A673 (cell line): Measurements from ENCODE around the gene USP34. TPM values are rescaled to one million over a fixed set of nuclear protein-coding genes. Genes with fewer than 3 reads are reported as not detected.

Experiments
- BruUV-seq: library from RNA; stranded (reverse); fragments of 400-500 nt; replicated peaks from 2 replicates; lab custom pipeline; 2021; lab: Mats Ljungman, UMichigan
- CTCF ChIA-PET: fragments of 300-600 bp; sonication (Branson Sonifier 250); formaldehyde crosslinking; loops from one replicate; lab custom pipeline; 2022; ENCODE audit warnings: antibody characterized with exemption; lab: Charles Lee
- POLR2A ChIA-PET: fragments of 300-600 bp; sonication (Branson Sonifier 250); formaldehyde crosslinking; loops from one replicate; lab custom pipeline; 2022; ENCODE audit warnings: antibody characterized with exemption; ENCODE audit not compliant: low non-redundant PET; lab: Charles Lee
- DNase-seq: peaks from one replicate; pipeline ENCODE4 v3.0.0-alpha.2; 2015; ENCODE audit warnings: low spot score
- H3K27ac ChIP-seq: fragments of 200-600 bp; sonication (generic); 2 replicates; pipeline ENCODE4 v1.5.1; 2016; ENCODE audit warnings: mixed run types, low read depth, mild to moderate bottlenecking, mixed read lengths, antibody characterized with exemption, low read length; ENCODE audit not compliant: poor library complexity, severe bottlenecking
- H3K27me3 ChIP-seq: fragments of 200-600 bp; sonication (generic); replicated peaks from 2 replicates; pipeline ENCODE4 v1.6.1; 2017; ENCODE audit warnings: mixed run types, low read depth, mild to moderate bottlenecking, mixed read lengths, antibody characterized with exemption, low read length; ENCODE audit not compliant: insufficient read depth, poor library complexity
- H3K36me3 ChIP-seq: fragments of 200-600 bp; sonication (generic); 2 replicates; pipeline ENCODE4 v1.6.1; 2016; ENCODE audit warnings: mixed run types, mild to moderate bottlenecking, mixed read lengths, antibody characterized with exemption, low read length; ENCODE audit not compliant: insufficient read depth, poor library complexity, severe bottlenecking
- H3K4me1 ChIP-seq: fragments of 200-600 bp; sonication (generic); 2 replicates; pipeline ENCODE4 v1.6.1; 2017; ENCODE audit warnings: mixed run types, mild to moderate bottlenecking, mixed read lengths, antibody characterized with exemption, low read length; ENCODE audit not compliant: insufficient read depth, poor library complexity, severe bottlenecking
- H3K4me3 ChIP-seq: fragments of 200-600 bp; sonication (generic); 2 replicates; pipeline ENCODE4 v1.5.1; 2016; ENCODE audit warnings: low read depth, mixed run types, mild to moderate bottlenecking, mixed read lengths, low read length; ENCODE audit not compliant: poor library complexity, severe bottlenecking
- H3K9me3 ChIP-seq: fragments of 200-600 bp; sonication (generic); 2 replicates; pipeline ENCODE4 v1.6.1; 2016; ENCODE audit warnings: mixed run types, low read depth, mild to moderate bottlenecking, mixed read lengths, antibody characterized with exemption, low read length; ENCODE audit not compliant: poor library complexity, severe bottlenecking
- CTCF ChIP-seq: fragments of 300-800, 200-600 bp; sonication (generic); conservative IDR thresholded peaks from 2 replicates; pipeline ENCODE4 v1.5.1; 2017; ENCODE audit warnings: low read depth, mild to moderate bottlenecking, antibody characterized with exemption, low read length, moderate library complexity, mixed read lengths
- EZH2 ChIP-seq: fragments of 200-600 bp; sonication (generic); IDR thresholded peaks from 2 replicates; pipeline ENCODE4 v1.6.1; 2017; ENCODE audit warnings: borderline replicate concordance, low read depth, mild to moderate bottlenecking, mixed read lengths, antibody characterized with exemption, low read length; ENCODE audit not compliant: poor library complexity, severe bottlenecking
- intact Hi-C: fragments of 100-400 bp; cut with micrococcal nuclease; formaldehyde crosslinking; loops from one replicate; pipeline ENCODE4 v1.10.0; 2022; ENCODE audit not compliant: unreplicated experiment
- total RNA-seq: library from RNA; stranded (reverse); gene quantifications from 2 replicates; pipeline ENCODE4 v1.2.3, GENCODE V29; 2021

Gene USP34
- total RNA-seq, 1 experiment from 2014 or later, result 98.5 TPM

- DNase-seq, result no peak
- peaks cover 8% of the 10 kb centered on the region for H3K4me1 ChIP-seq
- H3K36me3 ChIP-seq, result no peaks in the 10 kb centered on the region
- H3K4me3 ChIP-seq, result no peak overlapping the region
- intact Hi-C loops, result no loop called here
- H3K27me3 ChIP-seq, result no peaks in the 10 kb centered on the region
- no peaks in the 10 kb centered on the region for H3K9me3 ChIP-seq
- BruUV-seq, result no TSS peak
- H3K27ac ChIP-seq, result no peak overlapping the region
- ChIA-PET CTCF (no interaction called here), POLR2A (no interaction called here)
- TF ChIP-seq CTCF, result no peak
- TF ChIP-seq EZH2, result no peak
Measured at GRCh38 chr2:61416871-61417645, 53.8 kb downstream of the USP34 start.

GRCh38 chr2:61415265-61415664, 55.6 kb downstream of the USP34 start:
- Histone ChIP-seq H3K27ac (no peak overlapping the region), H3K36me3 (no peaks in the 10 kb centered on the region), H3K4me3 (no peak overlapping the region), H3K27me3 (no peaks in the 10 kb centered on the region), H3K9me3 (no peaks in the 10 kb centered on the region), H3K4me1 (peaks cover 4% of the 10 kb centered on the region)
- no TSS peak for BruUV-seq
- TF ChIP-seq EZH2 (no peak), CTCF (no peak)
- DNase-seq, result no peak
- ChIA-PET POLR2A (no interaction called here), CTCF (no interaction called here)
- intact Hi-C loops, result no loop called here

- Histone ChIP-seq H3K4me3 (no peak overlapping the region), H3K27ac (no peak overlapping the region), H3K27me3 (no peaks in the 10 kb centered on the region), H3K4me1 (peaks cover 2% of the 10 kb centered on the region), H3K36me3 (no peaks in the 10 kb centered on the region), H3K9me3 (no peaks in the 10 kb centered on the region)
- CTCF ChIA-PET, result no interaction called here
- TF ChIP-seq CTCF (no peak), EZH2 (no peak)
- intact Hi-C loops, result no loop called here
- no peak for DNase-seq
- POLR2A ChIA-PET, result no interaction called here
- BruUV-seq, result no TSS peak
Measured at GRCh38 chr2:61414674-61415073, 56.2 kb downstream of the USP34 start.
